SK-N-SH (cell line): ENCODE measurements around the gene IL32. TPM values are rescaled to one million over a fixed set of nuclear protein-coding genes. Genes with fewer than 3 reads are reported as not detected.

Source experiments
- CTCF ChIA-PET: fragments of 300-600, 350-600 bp; formaldehyde crosslinking; extraction: SDS; loops from one replicate; lab custom pipeline; 2021; lab: Yijun Ruan, JAX
- POLR2A ChIA-PET: fragments of 350-600 bp; sonication (Branson Sonifier 250); formaldehyde crosslinking; extraction: SDS; loops from one replicate; lab custom pipeline; 2020; ENCODE audit warnings: antibody characterized with exemption, inconsistent platforms; lab: Yijun Ruan, JAX
- DNase-seq: peaks from one replicate; pipeline ENCODE4 v3.0.0; 2012
- H2AFZ ChIP-seq: fragments of 200-600 bp; sonication (generic); 2 replicates; pipeline ENCODE4 v1.8.1; 2016; ENCODE audit warnings: antibody characterized with exemption, mild to moderate bottlenecking, low read depth
- H3F3A ChIP-seq: fragments of 200-600 bp; sonication (generic); replicated peaks from 2 replicates; pipeline ENCODE3; 2016; ENCODE audit warnings: antibody characterized with exemption, mild to moderate bottlenecking; ENCODE audit not compliant: insufficient read depth
- H3K27ac ChIP-seq, 2 experiments: fragments of 200-500 bp in 1 of 2; fragments of 200-600 bp in 1 of 2; sonication (Bioruptor generic) in 1 of 2; sonication (generic), shearing (Covaris generic) in 1 of 2; 2 replicates each; pipeline versions ENCODE4 v1.5.1 to v1.6.1; 2014 to 2016; ENCODE audit warnings: low read depth in 2 of 2, inconsistent platforms in 1 of 2, low read length in 1 of 2, mild to moderate bottlenecking in 1 of 2, mixed read lengths in 1 of 2
- H3K27me3 ChIP-seq: fragments of 200-600 bp; sonication (generic), shearing (Covaris generic); 2 replicates; pipeline ENCODE4 v1.6.1; 2016; ENCODE audit warnings: mixed run types; ENCODE audit not compliant: insufficient read depth
- H3K36me3 ChIP-seq, 2 experiments: fragments of 200-500 bp in 1 of 2; fragments of 200-600 bp in 1 of 2; sonication (Bioruptor generic) in 1 of 2; sonication (generic) in 1 of 2; replicated peaks in 1 of 2; 2 replicates each; pipeline versions ENCODE3 to v1.5.1; 2014 to 2016; ENCODE audit warnings: low read length in 1 of 2, mild to moderate bottlenecking in 1 of 2; ENCODE audit not compliant: insufficient read depth in 2 of 2, control insufficient read depth in 1 of 2
- H3K4me1 ChIP-seq, 2 experiments: fragments of 200-500 bp in 1 of 2; fragments of 200-600 bp in 1 of 2; sonication (Bioruptor generic) in 1 of 2; sonication (generic), shearing (Covaris generic) in 1 of 2; 2 replicates each; pipeline versions ENCODE4 v1.5.1 to v1.6.1; 2014 to 2016; ENCODE audit warnings: low read depth in 1 of 2, low read length in 1 of 2, mixed run types in 1 of 2; ENCODE audit not compliant: insufficient read depth in 2 of 2, control insufficient read depth in 1 of 2
- H3K4me2 ChIP-seq: fragments of 200-600 bp; sonication (generic), shearing (Covaris generic); 2 replicates; pipeline ENCODE4 v1.6.1; 2017; ENCODE audit warnings: mixed run types
- H3K4me3 ChIP-seq, 2 experiments: fragments of 200-500 bp in 1 of 2; fragments of 200-600 bp in 1 of 2; sonication (Bioruptor generic) in 1 of 2; sonication (generic), shearing (Covaris generic) in 1 of 2; 2 replicates each; pipeline versions ENCODE4 v1.5.1 to v1.8.1; 2014 to 2016; ENCODE audit warnings: low read depth in 2 of 2, inconsistent platforms in 1 of 2, low read length in 1 of 2, mild to moderate bottlenecking in 1 of 2, mixed read lengths in 1 of 2, moderate library complexity in 1 of 2
- H3K79me2 ChIP-seq: fragments of 200-600 bp; sonication (generic); 2 replicates; pipeline ENCODE4 v1.8.1; 2017; ENCODE audit warnings: mild to moderate bottlenecking; ENCODE audit not compliant: insufficient read depth
- H3K9ac ChIP-seq: fragments of 200-600 bp; sonication (generic); 2 replicates; pipeline ENCODE4 v1.6.1; 2017; ENCODE audit warnings: mixed run types
- H3K9me2 ChIP-seq: fragments of 200-600 bp; sonication (generic); 2 replicates; pipeline ENCODE4 v1.6.1; 2017; ENCODE audit warnings: mixed run types
- H3K9me3 ChIP-seq: fragments of 200-600 bp; sonication (generic); 2 replicates; pipeline ENCODE4 v1.6.1; 2017; ENCODE audit warnings: mixed run types, mild to moderate bottlenecking, moderate library complexity
- H4K20me1 ChIP-seq: fragments of 200-600 bp; sonication (generic); 2 replicates; pipeline ENCODE4 v1.6.1; 2017; ENCODE audit warnings: mild to moderate bottlenecking, mixed run types; ENCODE audit not compliant: insufficient read depth
- EP300 ChIP-seq, 2 experiments: IDR thresholded peaks; 2 replicates each; pipeline versions ENCODE4 v1.4.0 to v1.6.1; 2012; ENCODE audit warnings: borderline replicate concordance in 1 of 2, low read depth in 1 of 2, low read length in 1 of 2
- EZH2phosphoT487 ChIP-seq: fragments of 200-600 bp; sonication (generic); IDR thresholded peaks from 2 replicates; pipeline ENCODE4 v1.6.1; 2017; ENCODE audit warnings: low read depth, mixed run types, mild to moderate bottlenecking, antibody characterized with exemption, moderate library complexity, borderline replicate concordance
- FOSL2 ChIP-seq: IDR thresholded peaks from 2 replicates; pipeline ENCODE4 v1.4.0; 2012; ENCODE audit warnings: low read depth, mild to moderate bottlenecking, moderate library complexity, borderline replicate concordance
- FOXM1 ChIP-seq: IDR thresholded peaks from 2 replicates; pipeline ENCODE4 v1.4.0; 2012; ENCODE audit warnings: low read depth, mild to moderate bottlenecking
- GABPA ChIP-seq: IDR thresholded peaks from 2 replicates; pipeline ENCODE4 v1.4.0; 2012; ENCODE audit warnings: low read depth, mild to moderate bottlenecking
- JUND ChIP-seq: IDR thresholded peaks from 2 replicates; pipeline ENCODE4 v1.4.0; 2012
- NFIC ChIP-seq: IDR thresholded peaks from 2 replicates; pipeline ENCODE4 v1.4.0; 2012; ENCODE audit warnings: borderline replicate concordance
- NRF1 ChIP-seq: IDR thresholded peaks from 2 replicates; pipeline ENCODE4 v1.6.1; 2012; ENCODE audit warnings: low read depth, mild to moderate bottlenecking, low read length
- RCOR1 ChIP-seq: fragments of 150-350 bp; IDR thresholded peaks from 2 replicates; pipeline ENCODE4 v1.6.1; 2017; ENCODE audit warnings: antibody characterized with exemption, low read length
- RXRA ChIP-seq: IDR thresholded peaks from 2 replicates; pipeline ENCODE4 v1.4.0; 2012; ENCODE audit warnings: low read depth, mild to moderate bottlenecking, borderline replicate concordance
- SIN3A ChIP-seq: IDR thresholded peaks from 2 replicates; pipeline ENCODE4 v1.6.1; 2012; ENCODE audit warnings: low read depth, mild to moderate bottlenecking, low read length, moderate library complexity, borderline replicate concordance
- SMC3 ChIP-seq: IDR thresholded peaks from 2 replicates; pipeline ENCODE4 v1.6.1; 2012; ENCODE audit warnings: low read depth, low read length, improper control_type of control experiment
- TAF1 ChIP-seq: IDR thresholded peaks from 2 replicates; pipeline ENCODE4 v1.6.1; 2012; ENCODE audit warnings: low read depth, mild to moderate bottlenecking, low read length, moderate library complexity, borderline replicate concordance
- USF2 ChIP-seq: fragments of 150-350 bp; IDR thresholded peaks from 2 replicates; pipeline ENCODE4 v1.6.1; 2017; ENCODE audit warnings: antibody characterized with exemption, low read length, low read depth, borderline replicate concordance
- YY1 ChIP-seq: IDR thresholded peaks from 2 replicates; pipeline ENCODE4 v1.4.0; 2012; ENCODE audit warnings: low read depth, mild to moderate bottlenecking
- WGBS: methylation state at CpG from one replicate; pipeline ENCODE4 v1.1.6; 2017; ENCODE audit warnings: low lambda C conversion rate; 5-methylcytosine and 5-hydroxymethylcytosine counted together
- polyA plus RNA-seq, 3 experiments: library from polyadenylated mRNA; depleted of rRNA; stranded (reverse); fragments of >200 nt; gene quantifications; 2 replicates each; pipeline ENCODE4 v1.2.3, GENCODE V29; 2012
- TF ChIP-seq, protein P1 (sequence below): IDR thresholded peaks from 2 replicates; pipeline ENCODE4 v1.6.1; 2012; ENCODE audit warnings: mild to moderate bottlenecking, low read depth, low read length, moderate library complexity
- TF ChIP-seq, protein P2 (sequence below): IDR thresholded peaks from 2 replicates; pipeline ENCODE4; 2012

IL32 gene
- polyA plus RNA-seq, 1 of the 3 experiments (the other 2 are of a cell fraction) = 26.4 TPM

- TF ChIP-seq EP300 (IDR thresholded peaks at IDR 0.05; ENCODE audit: borderline replicate concordance in 1 of 2, low read depth in 1 of 2, low read length in 1 of 2) (no peak), JUND (no peak), NFIC (no peak), NRF1 (peak; percentile 73), FOXM1 (no peak), GABPA (no peak; the same call in 1 of the 2 replicates), TAF1 (peak; percentile 50; the same call in 1 of the 2 replicates), YY1 (no peak), RCOR1 (no peak)
- TF ChIP-seq, protein P1, sequence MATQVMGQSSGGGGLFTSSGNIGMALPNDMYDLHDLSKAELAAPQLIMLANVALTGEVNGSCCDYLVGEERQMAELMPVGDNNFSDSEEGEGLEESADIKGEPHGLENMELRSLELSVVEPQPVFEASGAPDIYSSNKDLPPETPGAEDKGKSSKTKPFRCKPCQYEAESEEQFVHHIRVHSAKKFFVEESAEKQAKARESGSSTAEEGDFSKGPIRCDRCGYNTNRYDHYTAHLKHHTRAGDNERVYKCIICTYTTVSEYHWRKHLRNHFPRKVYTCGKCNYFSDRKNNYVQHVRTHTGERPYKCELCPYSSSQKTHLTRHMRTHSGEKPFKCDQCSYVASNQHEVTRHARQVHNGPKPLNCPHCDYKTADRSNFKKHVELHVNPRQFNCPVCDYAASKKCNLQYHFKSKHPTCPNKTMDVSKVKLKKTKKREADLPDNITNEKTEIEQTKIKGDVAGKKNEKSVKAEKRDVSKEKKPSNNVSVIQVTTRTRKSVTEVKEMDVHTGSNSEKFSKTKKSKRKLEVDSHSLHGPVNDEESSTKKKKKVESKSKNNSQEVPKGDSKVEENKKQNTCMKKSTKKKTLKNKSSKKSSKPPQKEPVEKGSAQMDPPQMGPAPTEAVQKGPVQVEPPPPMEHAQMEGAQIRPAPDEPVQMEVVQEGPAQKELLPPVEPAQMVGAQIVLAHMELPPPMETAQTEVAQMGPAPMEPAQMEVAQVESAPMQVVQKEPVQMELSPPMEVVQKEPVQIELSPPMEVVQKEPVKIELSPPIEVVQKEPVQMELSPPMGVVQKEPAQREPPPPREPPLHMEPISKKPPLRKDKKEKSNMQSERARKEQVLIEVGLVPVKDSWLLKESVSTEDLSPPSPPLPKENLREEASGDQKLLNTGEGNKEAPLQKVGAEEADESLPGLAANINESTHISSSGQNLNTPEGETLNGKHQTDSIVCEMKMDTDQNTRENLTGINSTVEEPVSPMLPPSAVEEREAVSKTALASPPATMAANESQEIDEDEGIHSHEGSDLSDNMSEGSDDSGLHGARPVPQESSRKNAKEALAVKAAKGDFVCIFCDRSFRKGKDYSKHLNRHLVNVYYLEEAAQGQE = no peak
Observed at GRCh38 chr16:3059041-3059722, 6.3 kb upstream of the IL32 start (continued).

- H3K9me3 ChIP-seq = no peaks in the 10 kb centered on the region
- no peaks in the 10 kb centered on the region for H3K27me3 ChIP-seq
- H3K4me1 ChIP-seq = peaks cover 0 to 12% of the 10 kb centered on the region in 2 experiments; a peak in 1 of 4 replicates
- peak overlapping the region; percentile 99 for H3K4me2 ChIP-seq
- ChIA-PET CTCF (interaction anchor here (0.6 to 4.1 kb wide), 31 partner anchors 9 to 145 kb away, joined by 3 to 63 read pairs (median 11); partner anchors contain the start of genes HCFC1R1, THOC6, ZNF213 and ZSCAN10), POLR2A (interaction anchor here (1.3 to 2.0 kb wide), 2 partner anchors 12 to 69 kb away, joined by 3 to 6 read pairs; no protein-coding TSS in a partner anchor)
- peak overlapping the region; percentile 84 for H3K9ac ChIP-seq
- WGBS = 79% methylated on average over 8 of the region's 9 CpGs
- no peaks in the 10 kb centered on the region for H3K36me3 ChIP-seq
- H3K27ac ChIP-seq = peak overlapping the region; percentile 53 to 72
- no peaks in the 10 kb centered on the region for H3K79me2 ChIP-seq
- H3K4me3 ChIP-seq = peak overlapping the region; percentile 70 to 87
- H4K20me1 ChIP-seq = no peaks in the 10 kb centered on the region
- H2AFZ ChIP-seq = peak overlapping the region; percentile 95
- no peaks in the 10 kb centered on the region for H3F3A ChIP-seq
- no peaks in the 10 kb centered on the region for H3K9me2 ChIP-seq
- no peak for TF ChIP-seq USF2
- TF ChIP-seq FOXM1 = no peak
- no peak for TF ChIP-seq FOSL2
- TF ChIP-seq TAF1 = no peak
- no peak for TF ChIP-seq EZH2phosphoT487
- no peak for TF ChIP-seq SIN3A
- no peak for TF ChIP-seq RXRA
- TF ChIP-seq NRF1 = no peak
- no peak for TF ChIP-seq SMC3
- TF ChIP-seq, protein P2, sequence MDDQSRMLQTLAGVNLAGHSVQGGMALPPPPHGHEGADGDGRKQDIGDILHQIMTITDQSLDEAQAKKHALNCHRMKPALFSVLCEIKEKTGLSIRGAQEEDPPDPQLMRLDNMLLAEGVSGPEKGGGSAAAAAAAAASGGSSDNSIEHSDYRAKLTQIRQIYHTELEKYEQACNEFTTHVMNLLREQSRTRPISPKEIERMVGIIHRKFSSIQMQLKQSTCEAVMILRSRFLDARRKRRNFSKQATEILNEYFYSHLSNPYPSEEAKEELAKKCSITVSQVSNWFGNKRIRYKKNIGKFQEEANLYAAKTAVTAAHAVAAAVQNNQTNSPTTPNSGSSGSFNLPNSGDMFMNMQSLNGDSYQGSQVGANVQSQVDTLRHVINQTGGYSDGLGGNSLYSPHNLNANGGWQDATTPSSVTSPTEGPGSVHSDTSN = no peak
- TF ChIP-seq YY1 = no peak
- no peak for DNase-seq
Observed at GRCh38 chr16:3059723-3060242, 5.7 kb upstream of the IL32 start.
